ENCODE data around the gene SEBOX.

Gene SEBOX

DNA sequence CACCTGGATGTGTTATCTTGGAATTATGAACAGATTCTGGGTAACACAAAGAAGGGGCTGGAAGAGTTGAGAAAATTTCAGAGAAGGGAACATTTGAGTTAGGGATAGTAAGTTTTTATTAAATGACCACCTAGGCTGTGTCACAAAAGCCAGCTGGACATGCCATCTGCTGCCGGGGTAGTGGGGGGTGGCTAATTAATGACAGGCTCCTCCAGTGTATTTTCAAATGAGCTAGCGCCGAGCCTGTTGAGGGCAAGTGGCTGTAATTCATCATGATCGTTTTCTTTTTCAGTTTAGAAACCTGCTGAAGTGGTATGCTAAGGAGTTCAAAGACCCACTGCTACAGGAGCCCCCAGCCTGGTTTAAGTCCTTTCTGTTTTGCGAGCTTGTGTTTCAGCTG, 39.8 kb downstream of the SEBOX start:
- Mint-ChIP-seq H3K4me1 (ENCODE audit: low read depth in 2 of 2) (peaks cover under 1 to 1% of the 10 kb centered on the region in 2 donors), H3K9me3 (no peaks in the 10 kb centered on the region), H3K27ac (no peak overlapping the region), H3K4me3 (no peak overlapping the region), H3K27me3 (no peaks in the 10 kb centered on the region), H3K36me3 (ENCODE audit: insufficient read depth) (peaks cover 27% of the 10 kb centered on the region)
- ATAC-seq (replicated peaks): no peak
- DNase-seq: no peak

DNA sequence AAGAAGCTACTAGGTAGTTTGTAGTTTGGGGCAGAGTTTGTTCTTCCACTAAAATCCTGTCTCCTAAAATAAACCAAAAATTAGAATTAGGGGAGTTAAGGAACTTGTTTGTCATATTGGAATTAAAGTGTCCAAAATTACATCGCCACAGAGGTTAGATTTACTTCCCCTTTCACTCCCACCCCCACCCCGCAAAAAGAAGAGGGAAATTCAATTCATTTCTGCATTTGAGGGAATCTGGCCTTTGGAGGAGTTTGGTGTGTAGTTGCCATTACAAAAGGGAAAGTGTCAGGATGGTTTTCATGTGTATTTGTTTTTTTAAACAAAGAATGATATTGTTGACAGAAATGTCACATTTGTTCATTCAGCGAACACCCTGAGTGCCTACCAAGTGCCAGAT, 40.2 kb downstream of the SEBOX start:
- no peak for DNase-seq
- no peak overlapping the region for H3K4me3 Mint-ChIP-seq
- no peaks in the 10 kb centered on the region for H3K9me3 Mint-ChIP-seq
- peaks cover 4 to 5% of the 10 kb centered on the region in 2 donors for H3K4me1 Mint-ChIP-seq (ENCODE audit: low read depth in 2 of 2)
- peaks cover 22% of the 10 kb centered on the region for H3K36me3 Mint-ChIP-seq (ENCODE audit: insufficient read depth)
- ATAC-seq (replicated peaks): no peak
- H3K27ac Mint-ChIP-seq: no peak overlapping the region
- no peaks in the 10 kb centered on the region for H3K27me3 Mint-ChIP-seq

DNA sequence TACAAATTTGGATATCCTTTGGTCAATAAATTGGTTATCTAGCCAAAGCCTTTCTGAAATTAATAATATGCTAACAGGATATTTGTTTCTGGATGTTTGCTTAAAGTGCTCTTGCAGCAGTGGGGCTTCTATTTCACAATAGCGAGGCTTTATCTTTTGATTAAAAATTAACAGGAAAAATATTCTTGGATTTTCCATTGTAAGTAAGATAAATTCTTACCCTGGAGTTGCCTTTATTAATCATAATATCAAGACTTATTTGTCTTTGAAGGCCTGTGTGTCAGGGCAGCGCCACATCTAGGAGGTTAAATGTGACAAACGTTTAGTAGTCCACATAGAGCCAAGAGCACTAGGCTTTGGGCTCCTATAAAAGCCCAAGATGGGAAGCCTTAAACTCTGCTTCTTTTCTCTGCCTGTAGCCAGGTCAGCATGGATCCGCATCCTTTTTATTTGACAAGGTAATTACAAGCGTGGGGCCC, 40.7 kb downstream of the SEBOX start:
- DNase-seq (no peak), ATAC-seq (replicated peaks) (no peak)
- Mint-ChIP-seq H3K27ac (no peak overlapping the region), H3K27me3 (no peaks in the 10 kb centered on the region), H3K4me1 (ENCODE audit: low read depth in 2 of 2) (peaks cover 5 to 9% of the 10 kb centered on the region in 2 donors), H3K4me3 (no peak overlapping the region), H3K9me3 (no peaks in the 10 kb centered on the region), H3K36me3 (ENCODE audit: insufficient read depth) (peaks cover 21% of the 10 kb centered on the region)

DNA sequence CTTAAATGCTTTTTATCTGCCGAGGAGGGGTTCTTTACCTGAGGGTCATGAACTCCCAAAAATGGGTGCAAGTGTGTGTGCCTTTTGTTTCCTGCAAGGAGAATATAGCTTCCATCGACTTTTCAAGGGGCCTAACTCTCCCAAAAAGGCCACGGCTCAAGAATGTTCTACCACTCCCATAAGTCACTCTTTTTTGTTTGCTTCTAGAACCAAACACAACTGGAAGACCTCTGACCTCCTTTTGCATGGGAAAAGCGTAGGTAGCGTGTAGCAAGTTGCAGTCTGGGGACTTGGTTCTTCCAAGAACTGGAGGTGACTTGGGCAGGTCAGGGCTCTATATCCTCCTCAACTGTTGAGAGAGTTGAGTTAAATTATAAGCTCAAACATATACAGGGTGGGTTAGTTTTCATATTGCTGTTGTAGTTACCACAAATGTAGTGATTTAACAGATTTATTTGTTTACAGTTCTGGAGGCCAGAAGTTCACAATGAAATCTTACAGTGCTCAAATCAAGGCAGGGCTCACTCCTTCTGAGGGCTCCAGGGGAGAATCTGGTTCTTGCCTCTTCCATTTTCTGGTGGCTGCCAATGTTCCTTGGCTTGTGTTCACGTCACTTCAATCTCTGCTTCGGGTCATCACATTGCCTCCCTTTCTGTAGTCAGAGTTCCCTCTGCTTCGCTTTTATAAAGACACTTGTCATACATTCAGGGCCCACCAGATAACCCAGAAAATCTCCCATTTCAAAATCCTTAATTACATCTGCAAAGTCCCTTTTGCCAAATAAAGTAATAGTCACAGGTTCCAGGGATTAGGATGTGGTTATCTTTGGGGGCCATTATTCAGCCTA, 44.6 kb downstream of the SEBOX start:
- H3K27me3 Mint-ChIP-seq: no peaks in the 10 kb centered on the region
- H3K4me1 Mint-ChIP-seq (ENCODE audit: low read depth in 2 of 2): peaks cover 14 to 18% of the 10 kb centered on the region in 2 donors
- ATAC-seq (replicated peaks) (no peak), DNase-seq (no peak)
- H3K4me3 Mint-ChIP-seq: peak overlapping the region; percentile 87 to 90
- peak overlapping the region in 1 of 2 donors; percentile 54 for H3K27ac Mint-ChIP-seq
- H3K36me3 Mint-ChIP-seq (ENCODE audit: insufficient read depth): peaks cover 15% of the 10 kb centered on the region
- no peaks in the 10 kb centered on the region for H3K9me3 Mint-ChIP-seq

DNA sequence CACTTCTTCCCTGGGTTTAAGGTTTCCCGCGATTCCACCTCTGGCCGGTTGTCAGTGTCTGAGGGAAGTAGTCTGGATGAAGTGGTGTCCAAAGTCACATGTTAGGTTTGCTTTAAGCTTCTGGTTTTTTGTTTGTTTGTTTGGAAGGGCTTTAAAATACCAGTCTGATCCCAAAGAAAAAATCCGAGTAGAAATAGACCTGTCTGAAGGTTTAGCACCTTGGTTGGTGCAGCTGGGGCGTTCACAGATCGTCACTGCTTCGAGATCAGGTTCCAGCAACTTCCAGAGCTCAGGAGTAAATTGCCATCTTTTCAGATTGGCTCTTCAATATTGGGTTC, 45.4 kb downstream of the SEBOX start:
- no peaks in the 10 kb centered on the region for H3K27me3 Mint-ChIP-seq
- ATAC-seq (replicated peaks) (no peak), DNase-seq (no peak)
- peak overlapping the region; percentile 44 to 54 for H3K27ac Mint-ChIP-seq
- peaks cover 14 to 18% of the 10 kb centered on the region in 2 donors for H3K4me1 Mint-ChIP-seq (ENCODE audit: low read depth in 2 of 2)
- H3K4me3 Mint-ChIP-seq: peak overlapping the region; percentile 87 to 90
- no peaks in the 10 kb centered on the region for H3K9me3 Mint-ChIP-seq
- H3K36me3 Mint-ChIP-seq (ENCODE audit: insufficient read depth): peaks cover 15% of the 10 kb centered on the region

DNA sequence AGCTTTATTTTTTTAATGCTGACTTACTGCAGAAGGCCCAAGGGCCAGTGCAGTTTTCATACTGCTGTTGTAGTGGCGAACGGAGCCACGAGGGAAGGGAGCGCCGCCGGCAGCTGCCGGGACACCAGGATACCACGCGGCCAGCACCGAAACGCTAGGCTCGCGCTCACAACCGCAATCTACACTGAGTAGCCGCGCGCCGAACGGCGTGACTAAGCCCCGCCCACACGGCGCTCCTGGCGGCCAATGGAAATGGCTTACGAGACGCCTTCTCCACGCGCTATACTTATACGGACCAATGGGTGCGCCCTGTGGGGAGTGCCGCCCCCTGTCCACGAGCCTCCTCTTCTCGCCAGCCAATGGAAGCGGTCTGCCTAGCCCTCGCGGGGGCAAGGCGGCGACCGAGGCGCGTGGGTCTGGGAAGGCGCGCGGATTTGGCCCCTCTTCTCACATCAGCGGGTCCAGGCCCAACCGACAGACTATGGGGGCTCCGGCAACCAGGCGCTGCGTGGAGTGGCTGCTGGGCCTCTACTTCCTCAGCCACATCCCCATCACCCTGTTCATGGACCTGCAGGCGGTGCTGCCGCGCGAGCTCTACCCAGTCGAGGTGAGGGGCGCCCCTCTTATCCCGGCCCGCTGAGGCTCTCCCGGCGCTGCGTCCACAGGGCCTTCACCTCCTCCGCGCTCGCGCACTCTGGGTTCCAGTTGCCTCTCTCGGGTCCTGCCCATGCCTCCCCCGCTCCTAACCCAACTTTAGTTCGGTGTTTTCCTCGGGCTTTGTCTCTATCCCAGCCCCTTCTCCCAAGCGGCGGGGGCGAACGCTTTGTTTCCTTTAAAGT, 46.0 kb downstream of the SEBOX start, which contains the start of gene TMEM97:
Gene TMEM97, plus strand, starts transcription at position 442 of the 839 bp plus-strand sequence. Its CDS starts 40 bp downstream, at position 482.
- Mint-ChIP-seq H3K36me3 (ENCODE audit: insufficient read depth) (peaks cover 15% of the 10 kb centered on the region), H3K27me3 (no peaks in the 10 kb centered on the region), H3K9me3 (no peaks in the 10 kb centered on the region), H3K4me3 (peak within 1 kb of the TSS; percentile 87 to 90), H3K27ac (peak within 1 kb of the TSS; percentile 44 to 54), H3K4me1 (ENCODE audit: low read depth in 2 of 2) (peaks cover 14 to 18% of the 10 kb centered on the region in 2 donors)
- peak; percentile 97 for ATAC-seq (replicated peaks)
- peak; percentile 90 to 92 (median 92) for DNase-seq

DNA sequence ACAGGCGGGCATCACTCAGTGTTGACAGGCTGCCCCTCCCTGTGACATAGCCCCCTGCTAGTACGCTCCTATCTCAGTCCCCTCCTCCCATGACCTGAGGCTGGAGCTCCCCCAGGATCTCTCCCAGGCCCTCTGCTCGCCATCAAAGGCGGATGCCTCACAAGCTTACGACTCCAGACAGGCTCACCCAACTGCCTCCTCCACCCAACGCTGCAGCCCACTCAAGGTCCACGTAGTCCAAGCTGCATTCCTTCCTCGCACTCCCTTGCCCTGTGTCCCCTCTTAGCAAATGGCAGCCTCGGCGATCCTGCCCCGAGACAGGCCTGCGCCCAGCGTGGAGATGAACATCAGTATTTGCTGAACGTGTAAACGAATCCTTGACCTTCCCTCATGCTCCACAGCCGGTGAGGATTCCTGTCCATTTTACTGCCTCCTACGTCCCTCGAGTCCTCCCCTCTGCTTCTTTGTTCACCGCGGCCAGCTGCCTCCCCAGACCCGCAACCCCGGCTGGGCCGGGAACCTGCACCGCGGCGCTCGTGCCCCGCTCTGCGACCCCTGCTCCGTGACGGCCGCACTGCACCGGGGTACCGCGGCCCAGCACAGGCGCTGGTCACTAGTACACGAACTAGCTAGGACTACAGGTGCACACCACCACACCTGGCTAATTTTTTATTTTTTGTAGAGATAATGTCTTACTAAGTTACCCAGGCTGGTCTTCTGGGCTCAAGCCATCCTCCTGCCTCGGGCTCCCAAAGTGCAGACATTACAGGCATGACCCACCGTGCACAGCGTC, 46.8 kb downstream of the SEBOX start:
- DNase-seq (no peak), ATAC-seq (replicated peaks) (no peak)
- Mint-ChIP-seq H3K27ac (peak overlapping the region; percentile 44 to 54), H3K9me3 (no peaks in the 10 kb centered on the region), H3K36me3 (ENCODE audit: insufficient read depth) (peaks cover 15% of the 10 kb centered on the region), H3K4me1 (ENCODE audit: low read depth in 2 of 2) (peaks cover 14 to 18% of the 10 kb centered on the region in 2 donors), H3K27me3 (no peaks in the 10 kb centered on the region), H3K4me3 (peak overlapping the region; percentile 87 to 90)

DNA sequence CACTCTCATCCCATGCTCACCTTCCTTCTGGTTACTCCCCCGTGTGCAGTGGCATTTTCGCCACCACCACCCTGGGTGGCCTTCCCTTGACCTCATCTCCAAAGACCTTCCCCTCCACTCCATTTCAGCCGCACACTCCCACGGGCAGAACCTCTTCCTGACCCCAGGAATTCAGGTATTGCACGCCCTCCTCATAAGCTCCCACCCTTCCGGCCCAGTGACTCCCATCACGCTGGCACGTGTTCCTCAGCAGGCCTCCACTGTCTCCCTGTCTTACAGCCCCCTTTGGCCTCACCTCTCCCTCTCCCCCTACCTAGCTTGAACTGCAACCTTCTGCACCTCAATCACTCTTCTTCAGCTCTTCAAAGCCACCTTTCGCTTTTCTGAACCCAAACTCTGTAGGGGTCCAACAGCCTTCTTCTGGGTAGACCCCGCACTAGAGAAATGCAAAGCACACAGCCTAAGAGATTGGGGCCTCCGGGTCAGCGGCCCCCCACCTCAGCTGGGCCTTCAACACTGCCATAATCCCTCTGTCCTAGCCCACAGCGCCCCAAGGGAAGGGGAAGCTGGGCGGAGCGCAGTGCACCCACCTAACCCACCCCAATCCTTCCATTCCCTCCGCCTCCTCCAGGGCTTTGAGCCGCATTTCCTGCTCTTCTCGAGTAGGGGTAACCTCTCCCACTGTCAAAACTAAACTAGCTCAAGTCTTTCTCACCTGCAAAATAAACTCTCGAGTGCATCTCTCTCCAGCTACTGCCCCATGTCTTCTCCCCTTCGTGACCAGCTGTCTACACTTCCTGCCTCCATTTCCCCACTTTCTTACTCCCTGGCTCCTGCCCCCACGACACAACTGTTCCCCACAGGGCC, 47.7 kb downstream of the SEBOX start:
- ATAC-seq (replicated peaks): no peak
- no peak for DNase-seq
- Mint-ChIP-seq H3K27me3 (no peaks in the 10 kb centered on the region), H3K4me3 (peak overlapping the region; percentile 3 to 90), H3K36me3 (ENCODE audit: insufficient read depth) (peaks cover 15% of the 10 kb centered on the region), H3K9me3 (no peaks in the 10 kb centered on the region), H3K27ac (no peak overlapping the region), H3K4me1 (ENCODE audit: low read depth in 2 of 2) (peaks cover 14 to 18% of the 10 kb centered on the region in 2 donors)

DNA sequence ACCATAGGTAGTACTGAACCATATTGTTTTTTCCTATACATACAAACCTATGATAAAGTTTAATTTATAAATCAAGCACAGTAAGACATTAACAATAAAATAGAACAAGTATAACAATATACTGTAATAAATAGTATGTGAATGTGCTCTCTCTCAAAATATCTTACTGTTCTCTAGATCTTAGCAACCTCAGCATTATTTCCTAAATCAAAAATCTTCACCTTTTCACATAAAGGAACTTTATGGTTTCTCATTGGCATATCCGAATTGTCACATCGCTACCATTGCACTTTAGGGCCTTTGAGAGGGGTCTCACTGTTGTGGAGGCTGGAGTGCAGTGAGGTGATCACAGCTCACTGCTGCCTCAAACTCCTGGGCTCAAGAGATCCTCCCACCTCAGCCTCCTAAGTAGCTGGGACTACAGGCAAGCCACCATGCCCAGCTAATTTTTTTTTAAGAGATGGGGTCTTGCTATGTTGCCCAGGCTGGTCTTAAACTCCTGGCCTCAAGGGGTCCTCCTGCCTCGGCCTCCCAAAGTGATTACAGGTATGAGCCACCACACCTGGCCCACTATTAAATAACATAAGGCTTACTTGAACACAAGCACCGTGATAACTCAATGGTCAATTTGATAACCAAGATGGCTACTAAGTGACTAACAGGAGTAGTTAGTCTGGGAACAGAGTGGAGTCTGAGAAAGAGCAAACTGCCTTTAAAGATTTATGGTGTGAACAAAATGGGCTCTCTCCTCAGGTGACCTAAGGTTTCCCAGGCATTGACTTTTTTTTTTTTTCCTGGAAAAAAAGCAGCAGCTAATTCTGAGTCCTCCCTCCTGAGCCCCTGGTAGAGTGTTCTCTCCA, 48.9 kb downstream of the SEBOX start:
- H3K27ac Mint-ChIP-seq: no peak overlapping the region
- H3K9me3 Mint-ChIP-seq: no peaks in the 10 kb centered on the region
- ATAC-seq (replicated peaks): no peak
- peak overlapping the region in 1 of 2 donors; percentile 29 for H3K4me3 Mint-ChIP-seq
- peaks cover 14 to 18% of the 10 kb centered on the region in 2 donors for H3K4me1 Mint-ChIP-seq (ENCODE audit: low read depth in 2 of 2)
- H3K27me3 Mint-ChIP-seq: no peaks in the 10 kb centered on the region
- H3K36me3 Mint-ChIP-seq (ENCODE audit: insufficient read depth): peaks cover 15% of the 10 kb centered on the region
- DNase-seq: no peak

DNA sequence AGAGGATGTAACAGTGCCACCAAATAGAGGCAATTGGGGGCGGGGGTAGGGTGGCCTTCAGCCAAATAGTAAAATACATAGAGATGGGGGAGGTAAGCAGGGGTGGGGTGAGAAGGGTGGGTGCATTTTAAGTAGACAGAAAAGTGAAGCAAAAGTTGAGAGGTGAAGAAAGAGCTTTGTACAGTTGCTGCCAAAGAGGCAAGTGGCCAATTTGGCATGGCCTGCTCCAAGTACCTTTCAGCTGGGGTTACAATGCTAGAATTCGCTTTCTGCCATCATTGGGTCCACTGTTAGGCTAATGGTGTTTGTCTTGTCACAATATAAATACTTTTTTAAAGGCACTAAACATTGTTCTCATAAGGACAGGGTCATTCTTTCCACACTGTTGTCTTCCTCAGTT, 51.2 kb downstream of the SEBOX start:
- no peaks in the 10 kb centered on the region for H3K9me3 Mint-ChIP-seq

More for the DNA sequence above, 51.2 kb downstream of the SEBOX start:
- no peak overlapping the region for H3K4me3 Mint-ChIP-seq
- peaks cover 9% of the 10 kb centered on the region in 2 donors for H3K4me1 Mint-ChIP-seq (ENCODE audit: low read depth in 2 of 2)
- no peak overlapping the region for H3K27ac Mint-ChIP-seq
- no peak for ATAC-seq (replicated peaks)
- no peaks in the 10 kb centered on the region for H3K27me3 Mint-ChIP-seq
- DNase-seq: no peak
- H3K36me3 Mint-ChIP-seq (ENCODE audit: insufficient read depth): peaks cover 8% of the 10 kb centered on the region

Measured in effector memory CD8-positive, alpha-beta T cell (primary cell).